ENCODE results near the gene TXNDC15. TPM values are rescaled to one million over a fixed set of nuclear protein-coding genes. Genes with fewer than 3 reads are reported as not detected.

Gene TXNDC15
- total RNA-seq, 1 experiment from 2014 or later, result 47.4 TPM

DNA sequence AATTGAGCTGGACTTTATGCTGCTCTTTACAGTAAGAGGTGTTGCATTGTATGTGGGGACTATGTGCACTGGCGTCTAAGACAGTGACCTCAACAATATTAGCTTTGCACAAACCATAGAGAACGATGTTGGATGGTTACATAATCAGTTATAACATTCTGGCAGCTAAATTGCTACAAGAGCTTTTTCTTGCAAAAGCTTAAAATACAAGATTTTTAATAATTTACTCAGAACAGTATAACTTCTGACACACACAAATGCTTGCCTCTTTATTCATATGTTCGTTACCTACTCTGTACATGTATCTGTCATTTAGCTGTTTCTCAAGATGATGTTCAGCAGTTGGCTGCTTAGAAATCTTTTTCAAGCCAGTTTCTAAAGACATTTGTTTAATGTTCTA, 16.8 kb upstream of the TXNDC15 start:
- H3K4me3 ChIP-seq (ENCODE audit: low read depth in 2 of 2, low read length in 2 of 2), result no peak overlapping the region
- TF ChIP-seq, protein P1, sequence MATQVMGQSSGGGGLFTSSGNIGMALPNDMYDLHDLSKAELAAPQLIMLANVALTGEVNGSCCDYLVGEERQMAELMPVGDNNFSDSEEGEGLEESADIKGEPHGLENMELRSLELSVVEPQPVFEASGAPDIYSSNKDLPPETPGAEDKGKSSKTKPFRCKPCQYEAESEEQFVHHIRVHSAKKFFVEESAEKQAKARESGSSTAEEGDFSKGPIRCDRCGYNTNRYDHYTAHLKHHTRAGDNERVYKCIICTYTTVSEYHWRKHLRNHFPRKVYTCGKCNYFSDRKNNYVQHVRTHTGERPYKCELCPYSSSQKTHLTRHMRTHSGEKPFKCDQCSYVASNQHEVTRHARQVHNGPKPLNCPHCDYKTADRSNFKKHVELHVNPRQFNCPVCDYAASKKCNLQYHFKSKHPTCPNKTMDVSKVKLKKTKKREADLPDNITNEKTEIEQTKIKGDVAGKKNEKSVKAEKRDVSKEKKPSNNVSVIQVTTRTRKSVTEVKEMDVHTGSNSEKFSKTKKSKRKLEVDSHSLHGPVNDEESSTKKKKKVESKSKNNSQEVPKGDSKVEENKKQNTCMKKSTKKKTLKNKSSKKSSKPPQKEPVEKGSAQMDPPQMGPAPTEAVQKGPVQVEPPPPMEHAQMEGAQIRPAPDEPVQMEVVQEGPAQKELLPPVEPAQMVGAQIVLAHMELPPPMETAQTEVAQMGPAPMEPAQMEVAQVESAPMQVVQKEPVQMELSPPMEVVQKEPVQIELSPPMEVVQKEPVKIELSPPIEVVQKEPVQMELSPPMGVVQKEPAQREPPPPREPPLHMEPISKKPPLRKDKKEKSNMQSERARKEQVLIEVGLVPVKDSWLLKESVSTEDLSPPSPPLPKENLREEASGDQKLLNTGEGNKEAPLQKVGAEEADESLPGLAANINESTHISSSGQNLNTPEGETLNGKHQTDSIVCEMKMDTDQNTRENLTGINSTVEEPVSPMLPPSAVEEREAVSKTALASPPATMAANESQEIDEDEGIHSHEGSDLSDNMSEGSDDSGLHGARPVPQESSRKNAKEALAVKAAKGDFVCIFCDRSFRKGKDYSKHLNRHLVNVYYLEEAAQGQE (IDR thresholded peaks at IDR 0.05; ENCODE audit: insufficient read depth in 1 of 2, low read depth in 2 of 2, low read length in 1 of 2), result no peak
- no peak for TF ChIP-seq POLR2AphosphoS5 (IDR thresholded peaks at IDR 0.05; ENCODE audit: low read depth, low read length)
- TF ChIP-seq, protein P2, sequence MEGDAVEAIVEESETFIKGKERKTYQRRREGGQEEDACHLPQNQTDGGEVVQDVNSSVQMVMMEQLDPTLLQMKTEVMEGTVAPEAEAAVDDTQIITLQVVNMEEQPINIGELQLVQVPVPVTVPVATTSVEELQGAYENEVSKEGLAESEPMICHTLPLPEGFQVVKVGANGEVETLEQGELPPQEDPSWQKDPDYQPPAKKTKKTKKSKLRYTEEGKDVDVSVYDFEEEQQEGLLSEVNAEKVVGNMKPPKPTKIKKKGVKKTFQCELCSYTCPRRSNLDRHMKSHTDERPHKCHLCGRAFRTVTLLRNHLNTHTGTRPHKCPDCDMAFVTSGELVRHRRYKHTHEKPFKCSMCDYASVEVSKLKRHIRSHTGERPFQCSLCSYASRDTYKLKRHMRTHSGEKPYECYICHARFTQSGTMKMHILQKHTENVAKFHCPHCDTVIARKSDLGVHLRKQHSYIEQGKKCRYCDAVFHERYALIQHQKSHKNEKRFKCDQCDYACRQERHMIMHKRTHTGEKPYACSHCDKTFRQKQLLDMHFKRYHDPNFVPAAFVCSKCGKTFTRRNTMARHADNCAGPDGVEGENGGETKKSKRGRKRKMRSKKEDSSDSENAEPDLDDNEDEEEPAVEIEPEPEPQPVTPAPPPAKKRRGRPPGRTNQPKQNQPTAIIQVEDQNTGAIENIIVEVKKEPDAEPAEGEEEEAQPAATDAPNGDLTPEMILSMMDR (IDR thresholded peaks at IDR 0.05), result no peak
- no peak for TF ChIP-seq TCF7L2 (IDR thresholded peaks at IDR 0.05; ENCODE audit: low read depth, low read length)
- no peak for TF ChIP-seq SIN3A (IDR thresholded peaks at IDR 0.05; ENCODE audit: borderline replicate concordance, insufficient read depth, low read depth, low read length)
- ATAC-seq (no peak), DNase-seq (ENCODE audit: low read depth, low spot score) (no peak)
- no peaks in the 10 kb centered on the region for H3K9me3 ChIP-seq (ENCODE audit: control insufficient read depth, insufficient read depth, low read depth, low read length)
- no peak overlapping the region for H3K27ac ChIP-seq (ENCODE audit: low read length)
- no TSS peak for BruUV-seq (replicated peaks)
- no peaks in the 10 kb centered on the region for H3K4me1 ChIP-seq (ENCODE audit: control insufficient read depth, insufficient read depth, low read length)
- ChIA-PET POLR2A (no interaction called here), CTCF (no interaction called here)
- intact Hi-C loops (cut with micrococcal nuclease; ENCODE audit: unreplicated experiment), result no loop called here
- no peaks in the 10 kb centered on the region for H3K27me3 ChIP-seq (ENCODE audit: control insufficient read depth, insufficient read depth, low read length)
- peaks cover 43% of the 10 kb centered on the region for H3K36me3 ChIP-seq (ENCODE audit: control insufficient read depth, insufficient read depth, low read length)
- in situ Hi-C loops (cut with HindIII; ENCODE audit: low pct_unique_long_range_greater_than_20kb, low sequenced_read_pairs), result no loop called here

DNA sequence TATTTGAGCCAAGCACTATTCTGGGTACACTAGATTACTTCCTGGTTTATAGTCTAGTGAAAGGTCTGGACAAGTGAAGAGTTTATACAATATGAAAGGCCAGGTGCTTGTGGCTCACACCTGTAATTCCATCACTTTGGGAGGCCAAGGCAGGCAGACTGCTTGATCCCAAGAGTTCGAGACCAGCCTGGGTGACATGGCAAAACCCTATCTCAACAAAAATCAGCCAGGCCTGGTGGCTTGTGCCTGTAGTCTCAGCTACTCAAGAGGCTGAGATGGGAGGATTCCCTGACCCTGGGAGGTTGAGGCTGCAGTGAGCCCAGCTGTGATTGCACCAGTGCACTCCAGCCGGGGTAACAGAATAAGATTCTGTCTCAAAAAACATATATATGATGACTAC, 9.5 kb upstream of the TXNDC15 start:
- no peak for DNase-seq (ENCODE audit: low read depth, low spot score)
- no peaks in the 10 kb centered on the region for H3K36me3 ChIP-seq (ENCODE audit: control insufficient read depth, insufficient read depth, low read length)
- H3K27me3 ChIP-seq (ENCODE audit: control insufficient read depth, insufficient read depth, low read length), result no peaks in the 10 kb centered on the region
- no peak for ATAC-seq
- H3K9me3 ChIP-seq (ENCODE audit: control insufficient read depth, insufficient read depth, low read depth, low read length), result no peaks in the 10 kb centered on the region
- in situ Hi-C loops (cut with HindIII; ENCODE audit: low pct_unique_long_range_greater_than_20kb, low sequenced_read_pairs), result no loop called here
- BruUV-seq (replicated peaks), result no TSS peak
- intact Hi-C loops (cut with micrococcal nuclease; ENCODE audit: unreplicated experiment), result no loop called here
- ChIA-PET POLR2A (no interaction called here), CTCF (no interaction called here)
- H3K4me3 ChIP-seq (ENCODE audit: low read depth in 2 of 2, low read length in 2 of 2), result no peak overlapping the region
- no peak overlapping the region for H3K27ac ChIP-seq (ENCODE audit: low read length)
- no peak for TF ChIP-seq TCF7L2 (IDR thresholded peaks at IDR 0.05; ENCODE audit: low read depth, low read length)
- TF ChIP-seq, protein P1 (IDR thresholded peaks at IDR 0.05; ENCODE audit: insufficient read depth in 1 of 2, low read depth in 2 of 2, low read length in 1 of 2), result no peak
- TF ChIP-seq POLR2AphosphoS5 (IDR thresholded peaks at IDR 0.05; ENCODE audit: low read depth, low read length), result no peak
- TF ChIP-seq SIN3A (IDR thresholded peaks at IDR 0.05; ENCODE audit: borderline replicate concordance, insufficient read depth, low read depth, low read length), result no peak
- TF ChIP-seq, protein P2 (IDR thresholded peaks at IDR 0.05), result no peak
- no peaks in the 10 kb centered on the region for H3K4me1 ChIP-seq (ENCODE audit: control insufficient read depth, insufficient read depth, low read length)
